Thoracic aorta (tissue), 2 donors: Measurements from ENCODE around the gene SURF6. TPM values are rescaled to one million over a fixed set of nuclear protein-coding genes. Genes with fewer than 3 reads are reported as not detected.
"Not testable (repeated sequence)": the region's sequence is repeated elsewhere in the genome, so short reads cannot be mapped to it uniquely, and the experiment has no call there.

Experiments
- ATAC-seq: fragments of 150-250 bp; one replicate; pipeline ENCODE4 v1.8.0; 2017; ENCODE audit warnings: low read depth; ENCODE audit not compliant: insufficient number of reproducible peaks, low FRiP score
- DNase-seq: peaks from one replicate; pipeline ENCODE4 v3.0.0-alpha.2; 2020; ENCODE audit warnings: low spot score
- H3K27ac ChIP-seq, 2 donors: fragments of 200-600 bp; sonication (generic); 1 replicate in 1 of 2; 2 replicates in 1 of 2; pipeline ENCODE4 v1.5.1; 2016; ENCODE audit warnings: mild to moderate bottlenecking in 2 of 2, moderate library complexity in 2 of 2
- H3K27me3 ChIP-seq: fragments of 200-600 bp; sonication (generic); replicated peaks from 2 replicates; pipeline ENCODE4 v1.6.0; 2016; ENCODE audit warnings: mild to moderate bottlenecking; ENCODE audit not compliant: insufficient read depth
- H3K36me3 ChIP-seq: fragments of 200-600 bp; sonication (generic); one replicate; pipeline ENCODE4 v1.5.1; 2016
- H3K4me1 ChIP-seq, 2 donors: fragments of 200-600 bp; sonication (generic); 1 replicate in 1 of 2; 2 replicates in 1 of 2; pipeline versions ENCODE4 v1.5.1 to v1.6.0; 2016; ENCODE audit warnings: low read depth in 2 of 2, mild to moderate bottlenecking in 1 of 2; ENCODE audit not compliant: control insufficient read depth in 1 of 2
- H3K4me3 ChIP-seq: fragments of 200-600 bp; sonication (generic); 2 replicates; pipeline ENCODE4 v1.5.1; 2016; ENCODE audit warnings: mild to moderate bottlenecking
- H3K9me3 ChIP-seq: fragments of 200-600 bp; sonication (generic); 2 replicates; pipeline ENCODE4 v1.5.1; 2016
- CTCF ChIP-seq: fragments of 200-600 bp; sonication (generic); IDR thresholded peaks from one replicate; pipeline ENCODE4 v1.5.1; 2019; ENCODE audit warnings: antibody characterized with exemption
- total RNA-seq, 2 donors: library from RNA; depleted of rRNA; stranded (reverse); fragments of >200 nt; gene quantifications; one replicate each; pipeline versions ENCODE4 v1.1.0 to v1.2.3, GENCODE V29; 2016

SURF6 gene
- total RNA-seq, 2 donors from 2014 or later = 11.6 to 46.1 TPM

DNA sequence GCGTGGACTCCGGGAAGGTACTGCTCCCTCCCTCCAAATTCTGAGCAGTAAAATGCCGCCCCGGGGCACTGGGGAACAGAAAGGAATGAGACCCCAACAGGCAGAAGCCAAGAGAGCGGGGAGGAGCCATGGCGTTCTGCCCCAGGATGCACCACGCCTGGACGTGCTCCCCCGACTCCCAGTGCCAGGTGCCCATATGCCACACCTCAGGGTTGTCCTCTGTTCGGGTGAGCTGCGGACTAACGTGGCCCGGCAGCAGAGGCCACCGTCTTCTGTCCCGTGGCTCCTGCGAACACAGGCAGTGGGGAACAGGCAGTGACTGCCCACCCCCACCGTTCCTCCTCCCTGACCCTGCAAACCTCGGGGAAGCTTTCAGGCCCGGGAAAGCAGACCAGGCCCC is 4.8 kb downstream of the SURF6 start:
- H3K4me3 ChIP-seq = no peak overlapping the region
- H3K36me3 ChIP-seq = peaks cover 40% of the 10 kb centered on the region
- TF ChIP-seq CTCF = no peak
- peaks cover 13 to 22% of the 10 kb centered on the region in 2 donors for H3K4me1 ChIP-seq
- no peaks in the 10 kb centered on the region for H3K9me3 ChIP-seq
- DNase-seq (no peak), ATAC-seq (no peak)
- no peak overlapping the region for H3K27ac ChIP-seq
- no peaks in the 10 kb centered on the region for H3K27me3 ChIP-seq

GRCh38 chr9:133329306-133330156 is 6.5 kb downstream of the SURF6 start:
- H3K27ac ChIP-seq, H3K4me3 ChIP-seq, ATAC-seq, H3K27me3 ChIP-seq, DNase-seq, H3K9me3 ChIP-seq: not testable (repeated sequence)
- peaks cover 4 to 11% of the 10 kb centered on the region in 2 donors for H3K4me1 ChIP-seq
- peak; percentile 35 for TF ChIP-seq CTCF
- peaks cover 40% of the 10 kb centered on the region for H3K36me3 ChIP-seq

DNA sequence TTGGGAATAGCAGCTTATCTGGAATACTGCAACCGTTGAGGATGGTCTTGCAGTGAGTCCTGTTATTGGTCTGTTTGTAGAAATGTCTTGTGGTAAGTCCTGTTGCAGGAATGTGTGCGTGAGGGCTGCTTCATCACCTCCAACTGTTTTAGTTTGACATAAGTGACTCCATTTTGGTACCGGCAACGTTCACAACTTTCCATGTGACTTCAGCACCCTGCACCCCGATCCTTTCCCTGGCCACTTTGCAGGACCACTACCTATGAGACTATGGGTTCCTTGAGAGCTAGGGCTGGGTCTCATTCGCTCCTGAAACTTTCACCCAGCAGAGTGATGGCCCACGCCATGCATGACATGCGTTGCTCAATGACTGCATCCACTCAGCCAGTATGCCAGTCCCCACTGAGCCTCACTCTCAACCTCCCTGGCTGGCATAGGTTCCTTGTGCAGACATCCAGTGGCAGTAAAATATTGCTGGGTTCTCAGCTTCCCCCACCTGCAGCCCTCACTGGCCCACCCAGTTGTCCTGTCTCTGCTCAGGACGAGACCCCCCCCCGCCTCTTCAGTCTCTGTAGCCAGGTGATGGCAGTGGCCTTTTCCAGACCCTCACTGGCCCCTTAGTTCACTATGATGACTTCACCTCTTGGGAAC is 8.0 kb downstream of the SURF6 start:
- no peak for ATAC-seq
- H3K9me3 ChIP-seq = no peaks in the 10 kb centered on the region
- H3K36me3 ChIP-seq = peaks cover 25% of the 10 kb centered on the region
- no peaks in the 10 kb centered on the region for H3K27me3 ChIP-seq
- DNase-seq = no peak
- H3K4me1 ChIP-seq = no peaks in the 10 kb centered on the region
- TF ChIP-seq CTCF = no peak
- H3K4me3 ChIP-seq = no peak overlapping the region
- no peak overlapping the region for H3K27ac ChIP-seq

- not testable (repeated sequence) for ATAC-seq, H3K4me1 ChIP-seq, DNase-seq, H3K9me3 ChIP-seq, H3K27ac ChIP-seq, H3K27me3 ChIP-seq, H3K4me3 ChIP-seq
- peaks cover 17% of the 10 kb centered on the region for H3K36me3 ChIP-seq
These were observed 9.0 kb downstream of the SURF6 start for GRCh38 chr9:133327021-133327420.

GRCh38 chr9:133323991-133324703 is 11.8 kb downstream of the SURF6 start:
- Histone ChIP-seq H3K4me1 (no peaks in the 10 kb centered on the region), H3K9me3 (no peaks in the 10 kb centered on the region), H3K27ac (no peak overlapping the region), H3K36me3 (no peaks in the 10 kb centered on the region), H3K27me3 (no peaks in the 10 kb centered on the region), H3K4me3 (no peak overlapping the region)
- DNase-seq = no peak
- TF ChIP-seq CTCF = no peak
- no peak for ATAC-seq
